Glutamatergic neuron (in vitro differentiated cells): ENCODE results near the gene COX10. TPM values are rescaled to one million over a fixed set of nuclear protein-coding genes. Genes with fewer than 3 reads are reported as not detected.

ENCODE experiments used
- DNase-seq: peaks from one replicate; pipeline ENCODE4 v3.0.0; 2022
- H3K27ac Mint-ChIP-seq: one replicate; pipeline ENCODE4 v1.8.0; 2020; ENCODE audit warnings: mild to moderate bottlenecking, mixed read lengths, inconsistent platforms; ENCODE audit not compliant: unreplicated experiment
- H3K27me3 Mint-ChIP-seq: one replicate; pipeline ENCODE4 v1.8.0; 2020; ENCODE audit warnings: mild to moderate bottlenecking, moderate library complexity, mixed read lengths, inconsistent platforms; ENCODE audit not compliant: unreplicated experiment
- H3K36me3 Mint-ChIP-seq: one replicate; pipeline ENCODE4 v1.8.0; 2020; ENCODE audit warnings: mild to moderate bottlenecking, mixed read lengths, inconsistent platforms; ENCODE audit not compliant: unreplicated experiment
- H3K4me1 Mint-ChIP-seq: one replicate; pipeline ENCODE4 v1.8.0; 2020; ENCODE audit warnings: mild to moderate bottlenecking, low read depth, mixed read lengths, inconsistent platforms; ENCODE audit not compliant: unreplicated experiment
- H3K4me3 Mint-ChIP-seq: one replicate; pipeline ENCODE4 v1.8.0; 2020; ENCODE audit warnings: mild to moderate bottlenecking, mixed read lengths, inconsistent platforms; ENCODE audit not compliant: unreplicated experiment
- H3K9me3 Mint-ChIP-seq: one replicate; pipeline ENCODE4 v1.8.0; 2020; ENCODE audit warnings: mild to moderate bottlenecking, moderate library complexity, mixed read lengths, inconsistent platforms; ENCODE audit not compliant: unreplicated experiment
- total RNA-seq: library from RNA; stranded (reverse); fragmentation: NEBNext Ultra II Directional; extraction: Animal tissue kit (Norgen Biotek cat#: 25700); gene quantifications from one replicate; pipeline ENCODE4 v1.2.1, GENCODE V29; 2021; ENCODE audit not compliant: unreplicated experiment
- TF ChIP-seq, protein P1 (sequence below): fragments of 200-600 bp; sonication (generic); IDR thresholded peaks from one replicate; pipeline ENCODE4 v1.5.0; 2021; ENCODE audit not compliant: partially characterized antibody, unreplicated experiment

The COX10 gene
- total RNA-seq, 1 donor from 2014 or later: 18.7 TPM

DNA sequence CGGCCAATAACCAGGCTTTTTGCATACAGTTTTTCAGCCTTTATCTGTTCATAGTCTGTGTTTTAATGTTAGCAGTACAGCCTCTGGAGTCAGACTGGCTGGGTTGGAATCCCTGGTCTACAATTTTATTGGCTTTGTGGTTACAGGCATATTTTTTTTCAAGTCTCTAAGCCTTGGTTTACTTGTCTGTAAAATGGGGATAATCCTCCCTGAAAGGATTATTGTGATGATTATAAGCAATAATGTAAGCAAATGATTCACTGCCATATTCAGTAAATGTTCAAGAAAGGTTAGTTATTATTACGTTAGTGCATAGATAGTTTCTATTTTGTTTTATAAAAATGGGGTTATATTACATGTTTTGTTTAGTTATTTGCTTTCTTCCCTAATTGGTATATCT lies 15.7 kb downstream of the COX10 start:
- Mint-ChIP-seq H3K9me3 (no peaks in the 10 kb centered on the region), H3K36me3 (no peaks in the 10 kb centered on the region), H3K27ac (no peak overlapping the region), H3K4me3 (no peak overlapping the region), H3K4me1 (no peaks in the 10 kb centered on the region), H3K27me3 (no peaks in the 10 kb centered on the region)
- TF ChIP-seq, protein P1, sequence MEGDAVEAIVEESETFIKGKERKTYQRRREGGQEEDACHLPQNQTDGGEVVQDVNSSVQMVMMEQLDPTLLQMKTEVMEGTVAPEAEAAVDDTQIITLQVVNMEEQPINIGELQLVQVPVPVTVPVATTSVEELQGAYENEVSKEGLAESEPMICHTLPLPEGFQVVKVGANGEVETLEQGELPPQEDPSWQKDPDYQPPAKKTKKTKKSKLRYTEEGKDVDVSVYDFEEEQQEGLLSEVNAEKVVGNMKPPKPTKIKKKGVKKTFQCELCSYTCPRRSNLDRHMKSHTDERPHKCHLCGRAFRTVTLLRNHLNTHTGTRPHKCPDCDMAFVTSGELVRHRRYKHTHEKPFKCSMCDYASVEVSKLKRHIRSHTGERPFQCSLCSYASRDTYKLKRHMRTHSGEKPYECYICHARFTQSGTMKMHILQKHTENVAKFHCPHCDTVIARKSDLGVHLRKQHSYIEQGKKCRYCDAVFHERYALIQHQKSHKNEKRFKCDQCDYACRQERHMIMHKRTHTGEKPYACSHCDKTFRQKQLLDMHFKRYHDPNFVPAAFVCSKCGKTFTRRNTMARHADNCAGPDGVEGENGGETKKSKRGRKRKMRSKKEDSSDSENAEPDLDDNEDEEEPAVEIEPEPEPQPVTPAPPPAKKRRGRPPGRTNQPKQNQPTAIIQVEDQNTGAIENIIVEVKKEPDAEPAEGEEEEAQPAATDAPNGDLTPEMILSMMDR: no peak
- DNase-seq: no peak

DNA sequence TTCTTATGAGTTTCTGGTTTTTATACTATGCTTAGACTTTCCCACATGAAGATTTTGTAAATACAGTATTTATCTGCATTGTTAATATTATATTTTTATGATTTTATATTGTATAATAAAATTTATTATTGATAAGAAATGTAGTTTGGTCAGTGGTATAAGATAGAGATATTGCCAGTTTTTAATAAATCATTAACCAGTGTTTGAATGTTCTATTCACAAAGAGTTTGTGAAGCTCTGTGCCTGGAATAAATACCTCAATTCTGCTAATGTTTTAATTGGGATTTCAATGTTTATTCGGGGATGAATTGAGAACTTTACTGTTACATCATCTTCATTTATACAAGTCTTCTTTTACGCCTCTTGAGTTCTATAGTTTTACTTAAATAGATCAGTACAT lies 16.9 kb downstream of the COX10 start:
- TF ChIP-seq, protein P1: no peak
- no peak for DNase-seq
- no peak overlapping the region for H3K27ac Mint-ChIP-seq
- no peaks in the 10 kb centered on the region for H3K9me3 Mint-ChIP-seq
- no peaks in the 10 kb centered on the region for H3K27me3 Mint-ChIP-seq
- H3K36me3 Mint-ChIP-seq: no peaks in the 10 kb centered on the region
- H3K4me3 Mint-ChIP-seq: no peak overlapping the region
- peaks cover 2% of the 10 kb centered on the region for H3K4me1 Mint-ChIP-seq

DNA sequence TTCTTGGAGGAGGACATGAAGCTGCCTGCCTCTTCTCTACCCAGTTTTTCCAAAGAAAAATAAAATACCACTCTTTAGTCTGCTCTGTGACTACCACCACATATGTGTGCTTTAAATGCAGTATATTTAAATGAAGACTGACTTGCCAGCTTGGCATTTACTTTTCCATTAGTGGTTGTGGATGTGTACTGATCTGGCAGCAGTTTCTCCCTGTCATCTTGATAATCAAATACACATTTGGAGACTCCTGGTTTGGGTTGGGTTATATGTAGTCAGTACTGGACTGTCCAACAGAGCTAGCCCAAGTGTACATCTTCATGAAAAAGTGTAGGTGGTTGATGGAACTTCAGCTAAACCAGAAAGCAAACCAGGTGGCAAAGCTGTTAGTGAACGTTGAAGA lies 19.9 kb downstream of the COX10 start:
- TF ChIP-seq, protein P1: no peak
- Mint-ChIP-seq H3K4me3 (no peak overlapping the region), H3K27me3 (no peaks in the 10 kb centered on the region), H3K27ac (no peak overlapping the region), H3K4me1 (peaks cover 9% of the 10 kb centered on the region), H3K36me3 (no peaks in the 10 kb centered on the region), H3K9me3 (no peaks in the 10 kb centered on the region)
- no peak for DNase-seq

DNA sequence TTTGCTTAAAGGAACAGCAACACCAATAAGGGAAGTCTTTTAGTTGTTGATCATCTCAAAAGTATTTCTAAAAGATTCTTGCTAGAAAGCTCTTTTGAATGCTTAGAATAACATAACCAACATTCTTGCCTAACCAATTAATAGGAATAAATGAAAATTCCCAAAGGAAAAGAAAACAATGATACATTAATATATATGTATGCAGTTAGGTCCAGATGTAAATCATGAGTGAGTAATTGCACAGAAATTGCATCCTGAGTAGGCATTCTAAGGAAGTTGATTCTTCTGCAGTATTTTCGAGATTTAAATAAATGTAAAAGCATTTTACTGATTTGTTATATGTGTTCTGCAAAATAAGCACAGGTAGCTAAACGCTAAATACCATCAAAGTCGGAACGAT lies 22.1 kb downstream of the COX10 start:
- H3K36me3 Mint-ChIP-seq: no peaks in the 10 kb centered on the region
- H3K27ac Mint-ChIP-seq: no peak overlapping the region
- no peaks in the 10 kb centered on the region for H3K9me3 Mint-ChIP-seq
- H3K4me1 Mint-ChIP-seq: peaks cover 9% of the 10 kb centered on the region
- DNase-seq: no peak
- H3K4me3 Mint-ChIP-seq: no peak overlapping the region
- no peaks in the 10 kb centered on the region for H3K27me3 Mint-ChIP-seq
- TF ChIP-seq, protein P1: no peak

DNA sequence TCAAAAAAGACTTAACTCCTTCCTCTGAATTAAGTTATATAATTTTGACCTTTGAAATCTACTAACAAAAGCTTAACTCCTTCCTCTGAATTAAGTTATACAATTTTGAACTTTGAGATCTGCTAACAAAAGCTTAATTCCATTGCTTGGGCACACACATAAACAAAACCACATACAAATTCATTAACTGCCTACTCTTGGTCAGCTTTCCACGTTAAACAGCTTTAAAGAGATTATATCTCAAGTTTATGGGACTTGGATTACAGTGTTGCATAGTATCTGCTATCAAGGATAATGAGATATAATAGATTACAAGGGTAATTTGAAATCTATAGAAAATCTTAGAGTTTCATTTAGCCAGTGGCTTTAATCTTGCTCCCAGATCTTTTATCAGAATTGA lies 23.5 kb downstream of the COX10 start:
- H3K9me3 Mint-ChIP-seq: no peaks in the 10 kb centered on the region
- TF ChIP-seq, protein P1: no peak
- no peak overlapping the region for H3K4me3 Mint-ChIP-seq
- no peaks in the 10 kb centered on the region for H3K36me3 Mint-ChIP-seq
- peak overlapping the region; percentile 44 for H3K27ac Mint-ChIP-seq
- peaks cover 9% of the 10 kb centered on the region for H3K4me1 Mint-ChIP-seq
- no peak for DNase-seq
- no peaks in the 10 kb centered on the region for H3K27me3 Mint-ChIP-seq
